GM23338 (cell line): Measurements from ENCODE around the gene TBKBP1. TPM values are rescaled to one million over a fixed set of nuclear protein-coding genes. Genes with fewer than 3 reads are reported as not detected.

ENCODE experiments used
- ATAC-seq: fragments of 200-7000 bp; cut with Tn5 transposase; 3 replicates; pipeline ENCODE4 v1.9.1; 2020
- DNase-seq: peaks from one replicate; pipeline ENCODE4 v3.0.0-alpha.2; 2015; ENCODE audit warnings: low spot score
- H2AFZ ChIP-seq: fragments of 200-600 bp; sonication (generic); 2 replicates; pipeline ENCODE4 v1.8.0; 2016; ENCODE audit warnings: antibody characterized with exemption, mild to moderate bottlenecking, moderate library complexity
- H3F3A ChIP-seq: fragments of 200-600 bp; sonication (generic); replicated peaks from 2 replicates; pipeline ENCODE4 v1.8.0; 2017; ENCODE audit warnings: antibody characterized with exemption, mixed run types, low read depth
- H3K27ac ChIP-seq: fragments of 200-600 bp; sonication (generic); 2 replicates; pipeline ENCODE4 v1.6.1; 2016; ENCODE audit warnings: low read depth
- H3K27me3 ChIP-seq: fragments of 200-600 bp; sonication (generic); 2 replicates; pipeline ENCODE4 v1.8.0; 2016; ENCODE audit warnings: mild to moderate bottlenecking, mixed run types, moderate library complexity; ENCODE audit not compliant: insufficient read depth
- H3K36me3 ChIP-seq: fragments of 200-600 bp; sonication (generic); 2 replicates; pipeline ENCODE4 v1.8.0; 2016; ENCODE audit warnings: mild to moderate bottlenecking; ENCODE audit not compliant: insufficient read depth
- H3K4me1 ChIP-seq: fragments of 200-600 bp; sonication (generic); 2 replicates; pipeline ENCODE4 v1.8.0; 2016; ENCODE audit warnings: mild to moderate bottlenecking, moderate library complexity; ENCODE audit not compliant: insufficient read depth
- H3K4me2 ChIP-seq: fragments of 200-600 bp; sonication (generic); 2 replicates; pipeline ENCODE4 v1.7.1; 2017; ENCODE audit warnings: mixed run types
- H3K4me3 ChIP-seq: fragments of 200-600 bp; sonication (generic); 2 replicates; pipeline ENCODE4 v1.6.1; 2016; ENCODE audit warnings: mixed run types
- H3K79me2 ChIP-seq: fragments of 200-600 bp; sonication (generic); replicated peaks from 2 replicates; pipeline ENCODE4 v1.8.0; 2017; ENCODE audit warnings: mild to moderate bottlenecking; ENCODE audit not compliant: insufficient read depth
- H3K9me2 ChIP-seq: fragments of 200-600 bp; sonication (generic); 2 replicates; pipeline ENCODE4 v1.8.0; 2017; ENCODE audit not compliant: insufficient read depth
- H4K20me1 ChIP-seq: fragments of 200-600 bp; sonication (generic); replicated peaks from 2 replicates; pipeline ENCODE4 v1.8.0; 2017; ENCODE audit warnings: mild to moderate bottlenecking; ENCODE audit not compliant: insufficient read depth
- H3K27ac Mint-ChIP-seq: 2 replicates; pipeline ENCODE4 v1.8.0; 2020; ENCODE audit warnings: inconsistent platforms, mild to moderate bottlenecking, moderate library complexity, mixed read lengths
- H3K27me3 Mint-ChIP-seq: 3 replicates; pipeline ENCODE4 v1.8.0; 2022; ENCODE audit warnings: low read depth, mild to moderate bottlenecking, moderate library complexity, mixed read lengths, inconsistent platforms; ENCODE audit not compliant: insufficient read depth, poor library complexity
- H3K36me3 Mint-ChIP-seq: 3 replicates; pipeline ENCODE4 v1.8.0; 2021; ENCODE audit warnings: low read depth, mild to moderate bottlenecking, inconsistent platforms, moderate library complexity, mixed read lengths
- H3K4me1 Mint-ChIP-seq: 3 replicates; pipeline ENCODE4 v1.8.0; 2020; ENCODE audit warnings: mild to moderate bottlenecking, inconsistent platforms, mixed read lengths
- H3K4me3 Mint-ChIP-seq: 3 replicates; pipeline ENCODE4 v1.8.0; 2021; ENCODE audit warnings: moderate library complexity, mild to moderate bottlenecking, inconsistent platforms, mixed read lengths
- H3K9me3 Mint-ChIP-seq: 3 replicates; pipeline ENCODE4 v1.8.0; 2020; ENCODE audit warnings: moderate library complexity, mild to moderate bottlenecking, inconsistent platforms, mixed read lengths
- CREB1 ChIP-seq: fragments of 250-450 bp; sonication (Bioruptor Pico); IDR thresholded peaks from 2 replicates; pipeline ENCODE4 v1.5.0; 2020; ENCODE audit warnings: low read depth, mild to moderate bottlenecking, moderate library complexity
- EZH2 ChIP-seq: fragments of 200-600 bp; sonication (generic); IDR thresholded peaks from one replicate; pipeline ENCODE4 v1.8.0; 2017; ENCODE audit warnings: antibody characterized with exemption, mild to moderate bottlenecking, low read depth; ENCODE audit not compliant: unreplicated experiment
- POLR2AphosphoS5 ChIP-seq: IDR thresholded peaks from 2 replicates; pipeline ENCODE4 v1.6.1; 2016; ENCODE audit warnings: antibody characterized with exemption, low read depth
- STAT1 ChIP-seq: IDR thresholded peaks from one replicate; pipeline ENCODE4 v1.6.1; 2016; ENCODE audit warnings: antibody characterized with exemption; ENCODE audit not compliant: unreplicated experiment
- ZNF331 ChIP-seq: fragments of 250-450 bp; sonication (Bioruptor Pico); IDR thresholded peaks from 2 replicates; pipeline ENCODE4 v1.5.0; 2020; ENCODE audit warnings: low read depth, mild to moderate bottlenecking, moderate library complexity
- polyA plus RNA-seq: library from polyadenylated mRNA; unstranded; fragments of >200 nt; fragmentation: Nextera tagmentation; extraction: Ambion mirVana; gene quantifications from 2 replicates; pipeline ENCODE4 v1.2.1, GENCODE V29; 2016
- total RNA-seq: library from RNA; depleted of rRNA; stranded (reverse); fragments of >200 nt; shearing (Covaris generic); gene quantifications from 2 replicates; pipeline ENCODE4 v1.2.3, GENCODE V29; 2014
- TF ChIP-seq, protein P1 (sequence below): IDR thresholded peaks from 2 replicates; pipeline ENCODE4 v1.6.1; 2016; ENCODE audit warnings: antibody characterized with exemption
- TF ChIP-seq, protein P2 (sequence below), 2 experiments: fragments of 200-600 bp in 1 of 2; sonication (generic) in 1 of 2; conservative IDR thresholded peaks; 2 replicates each; pipeline versions ENCODE4 v1.5.1 to v1.6.1; 2016 to 2017; ENCODE audit warnings: antibody characterized with exemption in 2 of 2, low read depth in 2 of 2, mild to moderate bottlenecking in 2 of 2, moderate library complexity in 1 of 2
- TF ChIP-seq, protein P3 (sequence below): IDR thresholded peaks from one replicate; pipeline ENCODE4 v1.6.1; 2018; ENCODE audit warnings: antibody characterized with exemption; ENCODE audit not compliant: unreplicated experiment

TBKBP1 gene
- total and polyA plus RNA-seq, 2 experiments from 2014 or later: 2.5 to 12.1 TPM

DNA sequence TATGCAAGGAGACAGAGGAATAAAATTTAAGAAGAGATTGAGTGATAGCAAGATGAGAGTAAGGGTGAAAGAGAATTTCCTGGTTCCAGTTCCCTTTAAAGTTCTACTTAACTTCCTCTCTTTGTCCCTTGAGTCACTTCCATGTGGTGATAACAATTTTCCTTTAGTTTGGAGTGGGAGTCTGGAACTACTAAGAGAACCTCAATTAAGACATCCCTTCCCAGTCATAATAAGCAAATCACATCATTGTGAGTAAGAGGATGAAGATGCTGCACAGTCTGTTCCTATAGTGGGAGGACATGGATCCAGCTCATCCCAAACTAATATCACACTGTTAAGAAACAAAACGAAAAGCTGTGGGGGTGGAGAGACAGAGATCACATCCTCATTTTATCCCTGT, 63.4 kb downstream of the TBKBP1 start:
- Mint-ChIP-seq H3K27me3 (peaks cover 2% of the 10 kb centered on the region), H3K9me3 (peaks cover 13% of the 10 kb centered on the region; the same call in 2 of the 3 replicates), H3K36me3 (no peaks in the 10 kb centered on the region), H3K4me1 (no peaks in the 10 kb centered on the region), H3K4me3 (no peak overlapping the region), H3K27ac (no peak overlapping the region)
- H3K27ac ChIP-seq: no peak overlapping the region
- H3K9me2 ChIP-seq: no peaks in the 10 kb centered on the region
- no peak for DNase-seq
- H3K36me3 ChIP-seq: no peaks in the 10 kb centered on the region
- H3F3A ChIP-seq: no peaks in the 10 kb centered on the region
- TF ChIP-seq EZH2: no peak
- TF ChIP-seq POLR2AphosphoS5: no peak
- no peaks in the 10 kb centered on the region for H4K20me1 ChIP-seq
- H3K4me1 ChIP-seq: no peaks in the 10 kb centered on the region
- H3K79me2 ChIP-seq: no peaks in the 10 kb centered on the region
- H3K4me2 ChIP-seq: no peak overlapping the region
- ATAC-seq: no peak
- no peak overlapping the region for H2AFZ ChIP-seq
- no peak overlapping the region for H3K4me3 ChIP-seq
- no peaks in the 10 kb centered on the region for H3K27me3 ChIP-seq

DNA sequence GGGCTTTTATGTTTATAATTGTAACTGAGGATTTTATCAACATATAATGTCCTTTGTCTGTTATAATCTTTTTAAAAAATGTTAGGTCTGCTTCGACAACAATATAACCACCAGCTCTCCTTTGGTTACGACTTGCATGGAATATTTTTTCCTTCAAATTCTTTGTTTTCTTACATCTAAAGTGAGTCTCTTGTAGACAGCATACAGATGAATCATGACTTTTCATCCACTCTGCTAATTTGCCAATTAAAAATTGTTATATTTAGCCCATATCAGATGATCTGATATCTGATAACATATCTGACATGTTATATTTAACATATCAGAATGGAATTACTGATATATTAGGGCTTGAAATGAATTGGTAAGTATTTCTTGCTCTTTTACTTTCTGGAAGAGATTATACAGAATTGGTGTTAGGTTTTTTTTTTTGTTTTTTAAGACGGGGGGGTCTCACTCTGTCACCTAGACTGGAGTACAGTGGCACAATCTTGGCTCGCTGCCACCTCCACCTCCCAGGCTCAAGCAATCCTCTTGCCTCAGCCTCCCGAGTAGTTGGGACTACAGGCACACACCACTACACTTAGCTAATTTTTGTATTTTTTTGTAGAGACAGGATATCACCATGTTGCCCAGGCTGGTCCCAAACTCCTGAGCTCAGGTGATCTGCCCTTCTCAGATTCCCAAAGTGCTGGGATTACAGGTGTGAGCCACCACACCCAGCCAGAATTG, 66.6 kb downstream of the TBKBP1 start:
- Histone ChIP-seq H3K27ac (no peak overlapping the region), H3K9me2 (no peaks in the 10 kb centered on the region; the same call in 1 of the 2 replicates), H3F3A (no peaks in the 10 kb centered on the region), H3K4me2 (no peak overlapping the region), H3K36me3 (0 out of 2 replicates have a peak, but pooled peaks cover 4% of the 10 kb centered on the region), H4K20me1 (no peaks in the 10 kb centered on the region), H3K4me1 (no peaks in the 10 kb centered on the region), H3K4me3 (no peak overlapping the region), H3K79me2 (no peaks in the 10 kb centered on the region), H2AFZ (no peak overlapping the region), H3K27me3 (no peaks in the 10 kb centered on the region)
- no peak overlapping the region for H3K27ac Mint-ChIP-seq
- no peak for ATAC-seq
- H3K27me3 Mint-ChIP-seq: peaks cover 7% of the 10 kb centered on the region
- DNase-seq: no peak
- peaks cover 21% of the 10 kb centered on the region for H3K9me3 Mint-ChIP-seq
- no peaks in the 10 kb centered on the region for H3K36me3 Mint-ChIP-seq
- no peak overlapping the region for H3K4me3 Mint-ChIP-seq
- H3K4me1 Mint-ChIP-seq: no peaks in the 10 kb centered on the region
- TF ChIP-seq CREB1 (no peak), STAT1 (no peak), ZNF331 (CRISPR knock-in tag) (no peak)
- TF ChIP-seq, protein P1, sequence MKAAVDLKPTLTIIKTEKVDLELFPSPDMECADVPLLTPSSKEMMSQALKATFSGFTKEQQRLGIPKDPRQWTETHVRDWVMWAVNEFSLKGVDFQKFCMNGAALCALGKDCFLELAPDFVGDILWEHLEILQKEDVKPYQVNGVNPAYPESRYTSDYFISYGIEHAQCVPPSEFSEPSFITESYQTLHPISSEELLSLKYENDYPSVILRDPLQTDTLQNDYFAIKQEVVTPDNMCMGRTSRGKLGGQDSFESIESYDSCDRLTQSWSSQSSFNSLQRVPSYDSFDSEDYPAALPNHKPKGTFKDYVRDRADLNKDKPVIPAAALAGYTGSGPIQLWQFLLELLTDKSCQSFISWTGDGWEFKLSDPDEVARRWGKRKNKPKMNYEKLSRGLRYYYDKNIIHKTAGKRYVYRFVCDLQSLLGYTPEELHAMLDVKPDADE: no peak
- TF ChIP-seq, protein P2, sequence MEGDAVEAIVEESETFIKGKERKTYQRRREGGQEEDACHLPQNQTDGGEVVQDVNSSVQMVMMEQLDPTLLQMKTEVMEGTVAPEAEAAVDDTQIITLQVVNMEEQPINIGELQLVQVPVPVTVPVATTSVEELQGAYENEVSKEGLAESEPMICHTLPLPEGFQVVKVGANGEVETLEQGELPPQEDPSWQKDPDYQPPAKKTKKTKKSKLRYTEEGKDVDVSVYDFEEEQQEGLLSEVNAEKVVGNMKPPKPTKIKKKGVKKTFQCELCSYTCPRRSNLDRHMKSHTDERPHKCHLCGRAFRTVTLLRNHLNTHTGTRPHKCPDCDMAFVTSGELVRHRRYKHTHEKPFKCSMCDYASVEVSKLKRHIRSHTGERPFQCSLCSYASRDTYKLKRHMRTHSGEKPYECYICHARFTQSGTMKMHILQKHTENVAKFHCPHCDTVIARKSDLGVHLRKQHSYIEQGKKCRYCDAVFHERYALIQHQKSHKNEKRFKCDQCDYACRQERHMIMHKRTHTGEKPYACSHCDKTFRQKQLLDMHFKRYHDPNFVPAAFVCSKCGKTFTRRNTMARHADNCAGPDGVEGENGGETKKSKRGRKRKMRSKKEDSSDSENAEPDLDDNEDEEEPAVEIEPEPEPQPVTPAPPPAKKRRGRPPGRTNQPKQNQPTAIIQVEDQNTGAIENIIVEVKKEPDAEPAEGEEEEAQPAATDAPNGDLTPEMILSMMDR (conservative IDR thresholded peaks at IDR 0.05; ENCODE audit: low read depth in 2 of 2): no peak
- TF ChIP-seq, protein P3, sequence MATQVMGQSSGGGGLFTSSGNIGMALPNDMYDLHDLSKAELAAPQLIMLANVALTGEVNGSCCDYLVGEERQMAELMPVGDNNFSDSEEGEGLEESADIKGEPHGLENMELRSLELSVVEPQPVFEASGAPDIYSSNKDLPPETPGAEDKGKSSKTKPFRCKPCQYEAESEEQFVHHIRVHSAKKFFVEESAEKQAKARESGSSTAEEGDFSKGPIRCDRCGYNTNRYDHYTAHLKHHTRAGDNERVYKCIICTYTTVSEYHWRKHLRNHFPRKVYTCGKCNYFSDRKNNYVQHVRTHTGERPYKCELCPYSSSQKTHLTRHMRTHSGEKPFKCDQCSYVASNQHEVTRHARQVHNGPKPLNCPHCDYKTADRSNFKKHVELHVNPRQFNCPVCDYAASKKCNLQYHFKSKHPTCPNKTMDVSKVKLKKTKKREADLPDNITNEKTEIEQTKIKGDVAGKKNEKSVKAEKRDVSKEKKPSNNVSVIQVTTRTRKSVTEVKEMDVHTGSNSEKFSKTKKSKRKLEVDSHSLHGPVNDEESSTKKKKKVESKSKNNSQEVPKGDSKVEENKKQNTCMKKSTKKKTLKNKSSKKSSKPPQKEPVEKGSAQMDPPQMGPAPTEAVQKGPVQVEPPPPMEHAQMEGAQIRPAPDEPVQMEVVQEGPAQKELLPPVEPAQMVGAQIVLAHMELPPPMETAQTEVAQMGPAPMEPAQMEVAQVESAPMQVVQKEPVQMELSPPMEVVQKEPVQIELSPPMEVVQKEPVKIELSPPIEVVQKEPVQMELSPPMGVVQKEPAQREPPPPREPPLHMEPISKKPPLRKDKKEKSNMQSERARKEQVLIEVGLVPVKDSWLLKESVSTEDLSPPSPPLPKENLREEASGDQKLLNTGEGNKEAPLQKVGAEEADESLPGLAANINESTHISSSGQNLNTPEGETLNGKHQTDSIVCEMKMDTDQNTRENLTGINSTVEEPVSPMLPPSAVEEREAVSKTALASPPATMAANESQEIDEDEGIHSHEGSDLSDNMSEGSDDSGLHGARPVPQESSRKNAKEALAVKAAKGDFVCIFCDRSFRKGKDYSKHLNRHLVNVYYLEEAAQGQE: no peak
